ENCODE results near the gene ACSL1.

DNA sequence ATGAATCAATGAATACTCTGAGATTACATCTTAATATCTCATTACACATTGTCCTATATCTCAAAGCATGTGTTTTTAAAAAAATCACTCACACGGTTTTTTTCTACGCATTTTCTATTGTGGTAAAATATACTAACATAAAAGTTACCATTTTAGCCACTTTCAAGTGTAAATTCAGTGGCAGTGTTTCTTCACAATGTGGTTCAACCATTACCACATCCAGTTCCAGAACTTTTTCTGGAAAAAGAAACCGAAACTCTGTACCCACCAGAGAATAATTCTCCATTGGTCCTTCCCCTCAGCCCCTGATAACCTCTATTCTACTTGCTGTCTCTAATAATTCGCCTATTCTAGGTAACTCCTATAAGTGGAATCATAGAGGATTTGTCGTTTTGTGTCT lies 35.3 kb upstream of the ACSL1 start:
- TF ChIP-seq, protein P1, sequence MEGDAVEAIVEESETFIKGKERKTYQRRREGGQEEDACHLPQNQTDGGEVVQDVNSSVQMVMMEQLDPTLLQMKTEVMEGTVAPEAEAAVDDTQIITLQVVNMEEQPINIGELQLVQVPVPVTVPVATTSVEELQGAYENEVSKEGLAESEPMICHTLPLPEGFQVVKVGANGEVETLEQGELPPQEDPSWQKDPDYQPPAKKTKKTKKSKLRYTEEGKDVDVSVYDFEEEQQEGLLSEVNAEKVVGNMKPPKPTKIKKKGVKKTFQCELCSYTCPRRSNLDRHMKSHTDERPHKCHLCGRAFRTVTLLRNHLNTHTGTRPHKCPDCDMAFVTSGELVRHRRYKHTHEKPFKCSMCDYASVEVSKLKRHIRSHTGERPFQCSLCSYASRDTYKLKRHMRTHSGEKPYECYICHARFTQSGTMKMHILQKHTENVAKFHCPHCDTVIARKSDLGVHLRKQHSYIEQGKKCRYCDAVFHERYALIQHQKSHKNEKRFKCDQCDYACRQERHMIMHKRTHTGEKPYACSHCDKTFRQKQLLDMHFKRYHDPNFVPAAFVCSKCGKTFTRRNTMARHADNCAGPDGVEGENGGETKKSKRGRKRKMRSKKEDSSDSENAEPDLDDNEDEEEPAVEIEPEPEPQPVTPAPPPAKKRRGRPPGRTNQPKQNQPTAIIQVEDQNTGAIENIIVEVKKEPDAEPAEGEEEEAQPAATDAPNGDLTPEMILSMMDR (conservative IDR thresholded peaks at IDR 0.05 in 1 of 2, IDR thresholded peaks at IDR 0.05 in 1 of 2; ENCODE audit: low read depth in 1 of 2, low read length in 2 of 2): no peak
- TF ChIP-seq EZH2 (IDR thresholded peaks at IDR 0.05; ENCODE audit: low read length, missing control alignments): no peak
